22Rv1 (cell line): ENCODE data around the gene PTK6.

Experiments used
- H3K27ac ChIP-seq: fragments of 450-650 bp; 2 replicates; pipeline ENCODE4 v1.5.1; 2017
- ZFX ChIP-seq: fragments of 450-650 bp; IDR thresholded peaks from 2 replicates; pipeline ENCODE4 v1.6.1; 2017; ENCODE audit warnings: antibody characterized with exemption, borderline replicate concordance
- TF ChIP-seq, protein P1 (sequence below): fragments of 450-650 bp; IDR thresholded peaks from 2 replicates; pipeline ENCODE4 v1.5.1; 2017; ENCODE audit warnings: mild to moderate bottlenecking

The PTK6 gene

DNA sequence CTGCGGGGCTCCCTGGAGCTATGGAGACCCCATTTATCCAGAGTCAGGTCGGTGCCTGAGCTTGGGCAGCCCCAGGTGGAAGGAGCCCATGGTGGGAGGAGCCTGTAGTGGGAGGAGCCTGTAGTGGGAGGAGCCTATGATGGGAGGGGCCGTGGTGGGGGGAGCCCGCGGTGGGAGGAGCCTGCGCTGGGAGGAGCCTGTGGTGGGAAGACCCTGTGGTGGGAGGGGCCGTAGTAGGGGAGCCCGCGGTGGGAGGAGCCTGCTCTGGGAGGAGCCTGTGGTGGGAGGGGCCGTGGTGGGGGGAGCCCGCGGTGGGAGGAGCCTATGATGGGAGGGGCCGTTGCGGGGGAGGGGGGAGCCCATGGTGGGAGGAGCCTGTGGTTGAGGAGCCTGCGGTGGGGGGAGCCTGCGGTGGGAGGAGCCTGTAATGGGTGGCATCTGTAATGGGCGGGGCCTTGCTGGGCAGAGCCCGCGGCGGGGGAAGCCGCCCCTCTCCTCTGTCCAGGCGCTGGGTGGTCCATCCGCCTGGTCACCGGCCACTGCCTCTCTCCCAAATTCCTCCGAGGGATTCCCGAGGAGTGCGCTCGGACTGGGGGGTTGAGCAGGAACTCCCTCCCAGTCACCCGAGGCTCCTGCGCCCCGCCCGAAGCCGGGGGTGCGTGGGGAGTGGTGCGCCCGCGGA lies 16.2 kb upstream of the PTK6 start:
- no peak overlapping the region for H3K27ac ChIP-seq
- TF ChIP-seq ZFX: no peak
- TF ChIP-seq, protein P1, sequence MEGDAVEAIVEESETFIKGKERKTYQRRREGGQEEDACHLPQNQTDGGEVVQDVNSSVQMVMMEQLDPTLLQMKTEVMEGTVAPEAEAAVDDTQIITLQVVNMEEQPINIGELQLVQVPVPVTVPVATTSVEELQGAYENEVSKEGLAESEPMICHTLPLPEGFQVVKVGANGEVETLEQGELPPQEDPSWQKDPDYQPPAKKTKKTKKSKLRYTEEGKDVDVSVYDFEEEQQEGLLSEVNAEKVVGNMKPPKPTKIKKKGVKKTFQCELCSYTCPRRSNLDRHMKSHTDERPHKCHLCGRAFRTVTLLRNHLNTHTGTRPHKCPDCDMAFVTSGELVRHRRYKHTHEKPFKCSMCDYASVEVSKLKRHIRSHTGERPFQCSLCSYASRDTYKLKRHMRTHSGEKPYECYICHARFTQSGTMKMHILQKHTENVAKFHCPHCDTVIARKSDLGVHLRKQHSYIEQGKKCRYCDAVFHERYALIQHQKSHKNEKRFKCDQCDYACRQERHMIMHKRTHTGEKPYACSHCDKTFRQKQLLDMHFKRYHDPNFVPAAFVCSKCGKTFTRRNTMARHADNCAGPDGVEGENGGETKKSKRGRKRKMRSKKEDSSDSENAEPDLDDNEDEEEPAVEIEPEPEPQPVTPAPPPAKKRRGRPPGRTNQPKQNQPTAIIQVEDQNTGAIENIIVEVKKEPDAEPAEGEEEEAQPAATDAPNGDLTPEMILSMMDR: no peak

DNA sequence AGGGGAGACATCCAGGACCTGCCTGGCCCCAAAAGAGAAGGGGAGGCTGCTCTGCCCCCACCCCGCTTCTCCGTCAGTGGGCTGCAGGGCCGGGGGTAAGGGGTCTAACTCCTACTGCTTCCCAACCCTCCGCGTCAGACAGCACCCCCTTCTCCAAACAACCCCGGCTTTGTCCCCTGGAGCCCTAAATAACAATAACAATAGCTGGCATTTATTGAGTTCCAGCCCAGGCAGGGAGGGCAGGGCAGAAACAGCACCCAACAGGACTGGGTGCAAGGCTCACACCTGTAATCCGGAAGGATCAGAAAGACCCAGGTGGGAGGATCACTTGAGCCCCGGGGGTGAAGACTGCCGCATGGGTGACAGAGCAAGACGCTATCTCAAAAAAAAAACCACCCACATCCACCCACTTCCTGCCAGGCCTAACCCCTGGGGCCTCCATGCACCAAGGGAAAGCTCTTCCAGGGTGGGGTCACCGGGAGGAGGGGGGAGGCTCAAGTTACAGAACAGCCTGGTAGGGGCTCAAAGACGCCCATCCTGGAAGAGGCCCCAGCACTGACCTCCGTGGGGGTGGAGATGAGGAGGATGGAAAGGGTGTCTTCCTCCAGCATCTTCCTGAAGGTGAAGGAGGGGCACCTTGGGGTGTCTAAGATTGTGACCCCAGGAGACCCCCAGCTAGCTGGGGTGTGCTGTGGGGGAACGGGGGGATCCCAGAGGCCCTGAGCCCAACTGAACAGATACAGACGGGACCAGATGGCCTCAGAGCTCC lies 15.5 kb upstream of the PTK6 start:
- H3K27ac ChIP-seq: no peak overlapping the region
- TF ChIP-seq, protein P1: no peak

DNA sequence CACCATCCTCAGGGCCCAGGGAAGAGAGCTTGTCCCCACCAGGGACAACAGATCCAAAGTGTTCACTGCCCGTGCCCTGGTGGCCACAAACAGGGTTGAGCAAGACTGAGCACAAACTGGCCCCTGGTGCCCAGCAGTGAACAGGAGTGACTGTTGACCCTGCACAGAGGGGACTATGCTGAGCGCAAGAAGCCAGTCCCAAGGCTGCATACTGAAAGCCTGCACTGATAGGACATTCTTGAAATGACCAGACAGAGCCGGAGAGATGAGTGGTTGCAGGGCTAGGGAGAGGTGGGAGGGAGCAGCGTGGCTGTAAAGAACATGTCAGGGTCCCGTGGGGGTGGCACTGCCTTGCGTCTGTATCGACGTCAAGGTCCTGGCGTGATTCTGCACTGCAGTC lies 13.9 kb upstream of the PTK6 start:
- TF ChIP-seq ZFX: no peak
- TF ChIP-seq, protein P1: no peak
- no peak overlapping the region for H3K27ac ChIP-seq

DNA sequence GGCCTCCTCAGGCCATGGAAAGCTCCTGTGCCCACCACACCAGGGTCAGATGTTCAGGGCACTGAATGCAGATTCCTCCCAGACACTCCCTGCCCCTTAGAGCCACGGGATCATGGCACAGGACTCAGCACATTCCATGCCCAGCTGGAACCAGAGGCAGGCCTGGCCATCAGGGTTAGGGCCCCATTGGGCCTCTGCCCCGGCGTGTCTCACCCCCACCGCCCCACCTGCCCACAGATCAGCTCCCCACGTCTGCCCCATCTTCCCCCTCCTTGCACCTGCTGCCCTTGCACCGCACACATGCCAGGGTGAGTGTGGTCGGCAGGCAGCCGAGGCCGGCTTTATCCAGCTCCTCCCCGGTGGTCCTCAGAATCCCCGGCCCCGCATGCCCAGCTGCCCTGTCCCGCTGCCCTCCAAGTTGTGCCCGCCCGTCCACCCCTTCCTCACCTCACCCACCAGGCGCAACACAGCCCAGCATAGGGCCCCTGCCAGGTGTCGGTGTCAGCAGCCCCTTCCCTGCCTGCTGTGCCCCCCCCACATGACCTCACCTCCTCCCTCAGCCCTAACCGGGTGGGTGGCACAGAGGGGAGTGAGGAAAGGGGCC lies 12.6 kb upstream of the PTK6 start:
- H3K27ac ChIP-seq: no peak overlapping the region
- no peak for TF ChIP-seq ZFX
- TF ChIP-seq, protein P1: no peak

DNA sequence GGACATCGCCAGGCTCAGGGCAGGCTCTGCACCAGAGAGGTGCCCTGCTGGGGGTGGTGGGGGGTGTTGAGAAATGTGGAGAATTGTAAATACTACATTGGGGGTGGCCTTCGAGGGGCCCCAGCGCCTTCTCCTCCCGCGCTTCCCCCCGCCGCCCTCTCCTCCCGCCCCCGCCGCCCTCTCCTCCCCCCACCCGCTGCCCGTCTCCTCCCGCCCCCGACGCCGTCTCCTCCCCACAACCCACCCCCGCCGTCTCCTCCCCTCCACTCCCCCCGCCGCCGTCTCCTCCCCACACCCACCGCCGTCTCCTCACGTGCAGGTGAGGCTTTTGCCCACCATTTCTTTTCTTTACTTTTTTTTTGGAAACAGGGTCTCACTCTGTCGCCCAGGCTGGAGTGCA lies 11.8 kb upstream of the PTK6 start:
- TF ChIP-seq ZFX: no peak
- TF ChIP-seq, protein P1: no peak
- no peak overlapping the region for H3K27ac ChIP-seq

DNA sequence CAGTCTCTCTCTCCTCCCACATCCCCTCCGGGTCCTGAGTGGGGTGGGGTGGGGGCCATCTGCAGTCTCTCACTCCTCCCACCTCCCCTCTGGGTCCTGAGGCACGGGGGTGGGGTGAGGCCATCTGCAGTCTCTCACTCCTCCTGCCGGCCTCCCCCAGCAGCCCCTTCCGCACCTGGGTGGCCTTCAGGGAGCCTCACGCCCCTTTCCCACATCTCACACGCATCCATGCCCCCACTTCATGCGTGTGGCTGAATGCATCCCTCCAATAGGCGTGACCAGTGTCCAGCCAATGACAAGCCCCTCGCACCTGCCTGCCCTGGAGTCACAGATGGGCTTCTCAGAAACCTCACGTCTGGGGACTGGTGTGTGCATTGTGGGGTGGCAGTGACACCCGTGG lies 11.4 kb upstream of the PTK6 start:
- TF ChIP-seq ZFX: no peak
- TF ChIP-seq, protein P1: no peak
- no peak overlapping the region for H3K27ac ChIP-seq
